Thyroid gland (tissue), 4 donors: ENCODE results near the gene SKA3.
"Not testable (repeated sequence)": the region's sequence is repeated elsewhere in the genome, so short reads cannot be mapped to it uniquely, and the experiment has no call there.

Source experiments
- CTCF ChIP-seq, 6 experiments: fragments of 200-600 bp in 3 of 6; fragments of 450-650 bp in 3 of 6; sonication (generic) in 3 of 6; IDR thresholded peaks; one replicate each; pipeline ENCODE4 v1.5.1; 2016 to 2019; ENCODE audit warnings: antibody characterized with exemption in 6 of 6, mild to moderate bottlenecking in 2 of 6, inconsistent platforms in 1 of 6, moderate library complexity in 1 of 6
- POLR2A ChIP-seq, 2 donors: fragments of 450-650 bp; IDR thresholded peaks; one replicate each; pipeline ENCODE4 v1.6.1; 2017; ENCODE audit warnings: antibody characterized with exemption in 2 of 2, mild to moderate bottlenecking in 2 of 2, moderate library complexity in 1 of 2

GRCh38 chr13:21186410-21186809 is 10.1 kb upstream of the SKA3 start:
- not testable (repeated sequence) for TF ChIP-seq CTCF, POLR2A (IDR thresholded peaks at IDR 0.05)
